NCI-H2171 (cell line): ENCODE measurements around the gene PRM1.

Experiments used
- DNase-seq: peaks from one replicate; lab custom pipeline; 2025; lab: John Stamatoyannopoulos, UW

PRM1 gene

GRCh38 chr16:11236461-11237254, 44.5 kb downstream of the PRM1 start:
- DNase-seq: peak; percentile 61

GRCh38 chr16:11235703-11235991, 45.5 kb downstream of the PRM1 start:
- DNase-seq: no peak

- DNase-seq: no peak
These were observed 46.0 kb downstream of the PRM1 start for GRCh38 chr16:11234884-11235702.

GRCh38 chr16:11233727-11234376, 47.3 kb downstream of the PRM1 start:
- DNase-seq: no peak

- DNase-seq: no peak
These were observed 48.0 kb downstream of the PRM1 start for GRCh38 chr16:11232852-11233726.

- DNase-seq: no peak
These were observed 48.8 kb downstream of the PRM1 start for GRCh38 chr16:11232302-11232851.

- DNase-seq: no peak
These were observed 49.7 kb downstream of the PRM1 start for GRCh38 chr16:11231367-11231970.
